ENCODE measurements around the gene GEN1. TPM values are rescaled to one million over a fixed set of nuclear protein-coding genes. Genes with fewer than 3 reads are reported as not detected.

The GEN1 gene
- total and polyA plus RNA-seq, 12 donors, result 1.5 to 20.4 (median 4.7) TPM

DNA sequence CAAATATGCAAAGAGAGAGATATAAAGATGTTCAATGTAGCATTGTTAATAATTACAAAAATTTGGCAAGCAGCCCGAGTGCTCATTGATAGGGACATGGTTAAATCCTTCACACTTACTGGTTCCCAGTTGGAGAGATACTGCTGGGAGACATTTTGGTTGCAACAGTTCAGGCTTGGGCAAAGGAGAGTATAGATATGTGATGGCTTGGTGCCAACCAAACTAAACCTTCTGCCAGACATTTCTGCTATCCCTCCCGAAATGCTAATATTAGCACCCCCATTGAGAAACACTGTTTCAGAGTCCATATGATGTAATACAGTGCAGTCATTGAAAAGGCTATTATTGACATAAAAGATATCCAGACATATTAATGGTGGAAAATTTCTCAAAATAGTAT is 11.5 kb downstream of the GEN1 start:
- WGBS, 4 donors, result 83 to 94% (median 93%) methylated on average over 2 of the region's 2 CpGs
- H3K27me3 ChIP-seq, result no peaks in the 10 kb centered on the region
- H3K9me3 ChIP-seq (replicated peaks in 1 of 3), result no peaks in the 10 kb centered on the region
- H3K4me3 ChIP-seq, result no peak overlapping the region
- no peaks in the 10 kb centered on the region for H3K36me3 ChIP-seq (replicated peaks in 1 of 2)
- intact Hi-C loops (cut with DNase I), result no loop called here
- DNase-seq, result no peak
- H3K27ac ChIP-seq, result no peak overlapping the region
- no peak for TF ChIP-seq POLR2A (IDR thresholded peaks at IDR 0.05)
- no peak for TF ChIP-seq CTCF (IDR thresholded peaks at IDR 0.05)
- no peaks in the 10 kb centered on the region for H3K4me1 ChIP-seq (replicated peaks in 1 of 2)

DNA sequence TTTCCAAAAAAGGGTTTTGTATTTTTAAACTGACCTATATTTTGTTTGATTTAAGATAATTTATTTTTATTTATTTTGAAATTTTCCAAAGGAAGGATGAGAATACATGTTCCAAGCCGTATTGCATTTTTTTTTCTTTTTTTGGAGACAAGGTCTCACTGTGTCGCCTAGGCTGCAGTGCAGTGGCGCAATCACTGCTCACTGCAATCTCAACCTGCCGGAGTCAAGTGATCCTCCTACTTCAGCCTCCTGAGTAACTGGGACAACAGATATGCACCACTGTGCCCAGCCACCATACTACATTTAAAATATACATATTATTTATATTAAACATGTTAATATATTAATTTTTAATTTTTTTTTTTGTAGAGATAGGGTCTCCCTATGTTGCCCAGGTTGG is 15.0 kb downstream of the GEN1 start:
- WGBS, 4 donors, result 88 to 94% (median 94%) methylated on average over 4 of the region's 4 CpGs
- no peak for DNase-seq
- Histone ChIP-seq H3K27me3 (no peaks in the 10 kb centered on the region), H3K36me3 (replicated peaks in 1 of 2) (no peaks in the 10 kb centered on the region), H3K9me3 (replicated peaks in 1 of 3) (no peaks in the 10 kb centered on the region), H3K4me3 (no peak overlapping the region), H3K27ac (no peak overlapping the region), H3K4me1 (replicated peaks in 1 of 2) (no peaks in the 10 kb centered on the region)
- intact Hi-C loops (cut with DNase I), result no loop called here
- TF ChIP-seq POLR2A (IDR thresholded peaks at IDR 0.05) (no peak), CTCF (IDR thresholded peaks at IDR 0.05) (no peak)

DNA sequence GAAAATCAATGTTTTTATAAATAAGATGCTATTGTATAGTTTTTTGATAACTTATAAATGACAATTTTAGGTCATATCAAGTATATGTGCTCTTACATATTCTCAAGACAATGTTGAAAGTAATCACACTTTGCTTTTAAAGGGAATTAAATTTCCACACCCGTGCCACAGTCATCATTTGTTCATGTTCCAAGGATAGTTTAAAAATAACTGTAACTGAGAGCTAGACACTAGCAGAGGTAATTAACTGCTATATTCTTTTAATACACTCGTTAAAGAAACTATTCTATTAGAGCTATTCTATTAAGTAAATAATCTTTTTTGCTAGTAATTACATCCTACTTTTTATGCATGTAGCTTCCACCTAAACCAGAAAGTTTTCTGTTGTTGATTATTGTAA is 18.0 kb downstream of the GEN1 start:
- intact Hi-C loops (cut with DNase I), result no loop called here
- WGBS, 4 donors, result 89 to 95% (median 94%) methylated on average over 2 of the region's 2 CpGs
- H3K36me3 ChIP-seq (replicated peaks in 1 of 2), result no peaks in the 10 kb centered on the region

DNA sequence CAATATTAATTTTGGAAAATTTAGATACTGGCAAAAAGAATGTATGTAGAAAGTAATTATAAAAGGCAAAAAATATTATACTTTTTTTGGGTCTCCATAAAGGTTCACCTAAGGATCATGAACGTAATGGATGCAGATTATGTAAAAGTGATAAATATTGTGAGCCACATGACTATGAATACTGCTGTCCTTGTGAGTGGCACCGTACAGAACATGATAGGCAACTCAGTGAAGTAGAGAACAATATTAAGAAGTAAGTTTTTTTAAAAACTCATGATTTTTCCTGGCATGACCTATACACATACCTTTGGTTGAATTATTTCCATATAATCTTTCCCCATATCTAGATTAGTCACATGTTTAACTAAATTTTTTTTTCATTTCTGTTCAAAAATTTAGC is 18.6 kb downstream of the GEN1 start:
- WGBS, 4 donors, result 83 to 96% (median 90%) methylated on average over 2 of the region's 2 CpGs
- Histone ChIP-seq H3K4me1 (replicated peaks in 1 of 2) (no peaks in the 10 kb centered on the region), H3K4me3 (no peak overlapping the region), H3K9me3 (replicated peaks in 1 of 3) (no peaks in the 10 kb centered on the region), H3K36me3 (replicated peaks in 1 of 2) (no peaks in the 10 kb centered on the region), H3K27me3 (no peaks in the 10 kb centered on the region), H3K27ac (no peak overlapping the region)
- no peak for TF ChIP-seq CTCF (IDR thresholded peaks at IDR 0.05)
- TF ChIP-seq POLR2A (IDR thresholded peaks at IDR 0.05), result no peak
- intact Hi-C loops (cut with DNase I), result no loop called here
- no peak for DNase-seq

More for the DNA sequence above, 18.0 kb downstream of the GEN1 start:
- Histone ChIP-seq H3K4me1 (replicated peaks in 1 of 2) (no peaks in the 10 kb centered on the region), H3K27me3 (no peaks in the 10 kb centered on the region), H3K27ac (no peak overlapping the region), H3K4me3 (no peak overlapping the region), H3K9me3 (replicated peaks in 1 of 3) (no peaks in the 10 kb centered on the region)
- TF ChIP-seq CTCF (IDR thresholded peaks at IDR 0.05) (no peak), POLR2A (IDR thresholded peaks at IDR 0.05) (no peak)
- DNase-seq, result no peak
